HepG2 (cell line): Measurements from ENCODE around the gene NDST1. TPM values are rescaled to one million over a fixed set of nuclear protein-coding genes. Genes with fewer than 3 reads are reported as not detected.
A peak's percentile ranks its signal among the peaks of the same experiment; 100 is the strongest.

ENCODE experiments used
- AGO1 ChIP-seq: fragments of 200-400 bp; formaldehyde crosslinking; IDR thresholded peaks from 2 replicates; pipeline ENCODE4 v1.6.1; 2017; ENCODE audit warnings: mild to moderate bottlenecking, low read depth, low read length, moderate library complexity; ENCODE audit not compliant: poor library complexity, severe bottlenecking
- ARNT ChIP-seq: fragments of 450-650 bp; IDR thresholded peaks from 2 replicates; pipeline ENCODE4 v1.6.1; 2017
- HNRNPUL1 ChIP-seq: fragments of 200-400 bp; formaldehyde crosslinking; IDR thresholded peaks from 2 replicates; pipeline ENCODE4 v1.6.1; 2017; ENCODE audit warnings: low read depth, mild to moderate bottlenecking, low read length, moderate library complexity
- HOXA7 ChIP-seq: sonication (generic); formaldehyde crosslinking; IDR thresholded peaks from 2 replicates; pipeline ENCODE4 v1.8.1; 2022; ENCODE audit warnings: mild to moderate bottlenecking, missing genetic modification reagents, moderate library complexity
- NR2F1 ChIP-seq, 2 experiments: fragments of 450-650 bp in 1 of 2; formaldehyde crosslinking in 1 of 2; IDR thresholded peaks; 2 replicates each; pipeline versions ENCODE4 v1.5.0 to v1.6.1; 2016 to 2020; ENCODE audit warnings: mild to moderate bottlenecking in 1 of 2, missing compliant biosample characterization in 1 of 2, missing genetic modification reagents in 1 of 2, moderate library complexity in 1 of 2
- RFX5 ChIP-seq: IDR thresholded peaks from 2 replicates; pipeline ENCODE4 v1.6.1; 2011; ENCODE audit warnings: low read depth, low read length, improper control_type of control experiment
- SUZ12 ChIP-seq: fragments of 150-350 bp; IDR thresholded peaks from 2 replicates; pipeline ENCODE4 v1.6.1; 2014; ENCODE audit warnings: low read depth, low read length
- ZEB1 ChIP-seq: IDR thresholded peaks from 2 replicates; pipeline ENCODE4 v1.6.1; 2012; ENCODE audit warnings: mild to moderate bottlenecking, low read depth, inconsistent platforms; ENCODE audit not compliant: insufficient replicate concordance
- ZFYVE20 ChIP-seq: sonication (generic); formaldehyde crosslinking; IDR thresholded peaks from 2 replicates; pipeline ENCODE4 v1.8.0; 2023; ENCODE audit warnings: low read depth, mild to moderate bottlenecking, moderate library complexity, missing genetic modification reagents, borderline replicate concordance
- ZNF124 ChIP-seq: sonication (generic); formaldehyde crosslinking; IDR thresholded peaks from 2 replicates; pipeline ENCODE4 v1.4.0; 2020; ENCODE audit warnings: missing genetic modification reagents
- ZNF570 ChIP-seq: sonication (generic); formaldehyde crosslinking; IDR thresholded peaks from 2 replicates; pipeline ENCODE4 v1.4.0; 2020; ENCODE audit warnings: mild to moderate bottlenecking, missing genetic modification reagents, borderline replicate concordance
- ZNF746 ChIP-seq: sonication (generic); formaldehyde crosslinking; IDR thresholded peaks from 2 replicates; pipeline ENCODE4 v1.8.0; 2022; ENCODE audit warnings: mild to moderate bottlenecking, missing genetic modification reagents
- ZNF776 ChIP-seq: sonication (generic); formaldehyde crosslinking; IDR thresholded peaks from 2 replicates; pipeline ENCODE4 v1.4.0; 2020; ENCODE audit warnings: mild to moderate bottlenecking, missing genetic modification reagents
- ZNF790 ChIP-seq: sonication (generic); formaldehyde crosslinking; IDR thresholded peaks from 2 replicates; pipeline ENCODE4 v1.8.0; 2022; ENCODE audit warnings: missing genetic modification reagents, mild to moderate bottlenecking, borderline replicate concordance
- polyA plus RNA-seq, 8 experiments: library from polyadenylated mRNA; depleted of rRNA in 3 of 8; stranded (reverse) in 7 of 8; unstranded in 1 of 8; fragments of >200 nt; fragmentation: Illumina TruSeq in 4 of 8; extraction: Trizol in 4 of 8; gene quantifications; 2 replicates each; pipeline versions ENCODE4 v1.2.1 to v1.2.3, GENCODE V29; 2011 to 2016; ENCODE audit warnings: low read depth in 4 of 8, missing spikeins in 1 of 8, mixed read lengths in 1 of 8; ENCODE audit not compliant: insufficient read depth in 1 of 8
- total RNA-seq, 5 experiments: library from RNA; depleted of rRNA; stranded (reverse); fragments of >200 nt; fragmentation: Illumina TruSeq; extraction: Trizol; gene quantifications; 2 replicates each; pipeline ENCODE4 v1.2.3, GENCODE V29; 2016; ENCODE audit warnings: low read depth in 1 of 5
- TF ChIP-seq, protein P1 (sequence below): IDR thresholded peaks from 2 replicates; pipeline ENCODE4 v1.6.1; 2016
- TF ChIP-seq, protein P2 (sequence below): sonication (generic); IDR thresholded peaks from 2 replicates; pipeline ENCODE4 v1.6.1; 2016; ENCODE audit warnings: low read depth, borderline replicate concordance
- TF ChIP-seq, protein P3 (sequence below): sonication (generic); formaldehyde crosslinking; IDR thresholded peaks from 2 replicates; pipeline ENCODE4 v1.8.1; 2023; ENCODE audit warnings: missing genetic modification reagents, mild to moderate bottlenecking, borderline replicate concordance
- TF ChIP-seq, protein P4 (sequence below): sonication (generic); formaldehyde crosslinking; conservative IDR thresholded peaks from 2 replicates; pipeline ENCODE4 v1.8.1; 2023; ENCODE audit warnings: missing genetic modification reagents
- TF ChIP-seq, protein P5 (sequence below): sonication (generic); formaldehyde crosslinking; IDR thresholded peaks from 2 replicates; pipeline ENCODE4 v1.5.1; 2020; ENCODE audit warnings: missing genetic modification reagents, mild to moderate bottlenecking, borderline replicate concordance

NDST1 gene
- total and polyA plus RNA-seq, 2 of the 13 experiments (the other 11 are each of a cell fraction or from before 2014, with no cell fraction given): 23.8 to 26.2 TPM

DNA sequence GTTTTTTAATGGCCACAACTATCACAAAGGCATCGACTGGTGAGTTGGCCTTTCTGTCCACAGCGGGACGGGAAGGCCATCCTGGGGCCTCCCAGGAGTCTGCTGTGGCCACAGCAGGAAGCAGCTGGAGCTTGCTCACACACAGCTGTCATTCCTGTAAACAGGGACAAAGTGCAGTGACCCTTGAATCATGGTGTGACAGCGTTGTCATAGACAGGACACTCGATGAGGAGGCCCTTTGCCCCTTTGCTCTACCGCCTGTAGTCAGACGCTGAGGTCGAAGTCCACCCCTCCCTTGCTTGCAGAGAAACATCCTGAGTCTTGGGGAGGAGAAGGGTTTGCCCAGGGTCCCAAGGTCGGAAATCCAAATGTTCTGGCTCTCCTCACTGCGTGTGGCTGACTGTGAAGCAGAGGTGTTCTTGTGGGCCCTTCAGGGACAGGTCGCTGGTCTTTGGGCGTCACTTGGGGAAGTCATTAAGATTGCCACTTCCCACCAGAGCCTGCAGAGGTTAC, 35.1 kb downstream of the NDST1 start (continued):
- no peak for TF ChIP-seq ZNF776 (CRISPR knock-in tag)
- TF ChIP-seq, protein P1, sequence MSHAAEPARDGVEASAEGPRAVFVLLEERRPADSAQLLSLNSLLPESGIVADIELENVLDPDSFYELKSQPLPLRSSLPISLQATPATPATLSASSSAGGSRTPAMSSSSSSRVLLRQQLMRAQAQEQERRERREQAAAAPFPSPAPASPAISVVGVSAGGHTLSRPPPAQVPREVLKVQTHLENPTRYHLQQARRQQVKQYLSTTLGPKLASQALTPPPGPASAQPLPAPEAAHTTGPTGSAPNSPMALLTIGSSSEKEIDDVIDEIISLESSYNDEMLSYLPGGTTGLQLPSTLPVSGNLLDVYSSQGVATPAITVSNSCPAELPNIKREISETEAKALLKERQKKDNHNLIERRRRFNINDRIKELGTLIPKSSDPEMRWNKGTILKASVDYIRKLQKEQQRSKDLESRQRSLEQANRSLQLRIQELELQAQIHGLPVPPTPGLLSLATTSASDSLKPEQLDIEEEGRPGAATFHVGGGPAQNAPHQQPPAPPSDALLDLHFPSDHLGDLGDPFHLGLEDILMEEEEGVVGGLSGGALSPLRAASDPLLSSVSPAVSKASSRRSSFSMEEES (CRISPR knock-in tag): peak; percentile 97
- TF ChIP-seq ZNF746 (CRISPR knock-in tag): peak; percentile 94
- TF ChIP-seq ARNT: no peak
- no peak for TF ChIP-seq AGO1
- no peak for TF ChIP-seq SUZ12
- TF ChIP-seq, protein P2, sequence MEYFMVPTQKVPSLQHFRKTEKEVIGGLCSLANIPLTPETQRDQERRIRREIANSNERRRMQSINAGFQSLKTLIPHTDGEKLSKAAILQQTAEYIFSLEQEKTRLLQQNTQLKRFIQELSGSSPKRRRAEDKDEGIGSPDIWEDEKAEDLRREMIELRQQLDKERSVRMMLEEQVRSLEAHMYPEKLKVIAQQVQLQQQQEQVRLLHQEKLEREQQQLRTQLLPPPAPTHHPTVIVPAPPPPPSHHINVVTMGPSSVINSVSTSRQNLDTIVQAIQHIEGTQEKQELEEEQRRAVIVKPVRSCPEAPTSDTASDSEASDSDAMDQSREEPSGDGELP: peak; percentile 100
- no peak for TF ChIP-seq HOXA7 (CRISPR knock-in tag)
- TF ChIP-seq RFX5: 0 out of 2 replicates have a peak, but pooled peaks have one; percentile 22
- TF ChIP-seq, protein P3, sequence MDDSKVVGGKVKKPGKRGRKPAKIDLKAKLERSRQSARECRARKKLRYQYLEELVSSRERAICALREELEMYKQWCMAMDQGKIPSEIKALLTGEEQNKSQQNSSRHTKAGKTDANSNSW (CRISPR knock-in tag): no peak; the same call in 1 of the 2 replicates
- 0 out of 2 replicates have a peak, but pooled peaks have one; percentile 47 for TF ChIP-seq ZNF790 (CRISPR knock-in tag)
- TF ChIP-seq, protein P4, sequence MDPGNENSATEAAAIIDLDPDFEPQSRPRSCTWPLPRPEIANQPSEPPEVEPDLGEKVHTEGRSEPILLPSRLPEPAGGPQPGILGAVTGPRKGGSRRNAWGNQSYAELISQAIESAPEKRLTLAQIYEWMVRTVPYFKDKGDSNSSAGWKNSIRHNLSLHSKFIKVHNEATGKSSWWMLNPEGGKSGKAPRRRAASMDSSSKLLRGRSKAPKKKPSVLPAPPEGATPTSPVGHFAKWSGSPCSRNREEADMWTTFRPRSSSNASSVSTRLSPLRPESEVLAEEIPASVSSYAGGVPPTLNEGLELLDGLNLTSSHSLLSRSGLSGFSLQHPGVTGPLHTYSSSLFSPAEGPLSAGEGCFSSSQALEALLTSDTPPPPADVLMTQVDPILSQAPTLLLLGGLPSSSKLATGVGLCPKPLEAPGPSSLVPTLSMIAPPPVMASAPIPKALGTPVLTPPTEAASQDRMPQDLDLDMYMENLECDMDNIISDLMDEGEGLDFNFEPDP (CRISPR knock-in tag): no peak
- peak; percentile 95 for TF ChIP-seq ZNF124
- TF ChIP-seq ZEB1: peak; percentile 47
- TF ChIP-seq, protein P5, sequence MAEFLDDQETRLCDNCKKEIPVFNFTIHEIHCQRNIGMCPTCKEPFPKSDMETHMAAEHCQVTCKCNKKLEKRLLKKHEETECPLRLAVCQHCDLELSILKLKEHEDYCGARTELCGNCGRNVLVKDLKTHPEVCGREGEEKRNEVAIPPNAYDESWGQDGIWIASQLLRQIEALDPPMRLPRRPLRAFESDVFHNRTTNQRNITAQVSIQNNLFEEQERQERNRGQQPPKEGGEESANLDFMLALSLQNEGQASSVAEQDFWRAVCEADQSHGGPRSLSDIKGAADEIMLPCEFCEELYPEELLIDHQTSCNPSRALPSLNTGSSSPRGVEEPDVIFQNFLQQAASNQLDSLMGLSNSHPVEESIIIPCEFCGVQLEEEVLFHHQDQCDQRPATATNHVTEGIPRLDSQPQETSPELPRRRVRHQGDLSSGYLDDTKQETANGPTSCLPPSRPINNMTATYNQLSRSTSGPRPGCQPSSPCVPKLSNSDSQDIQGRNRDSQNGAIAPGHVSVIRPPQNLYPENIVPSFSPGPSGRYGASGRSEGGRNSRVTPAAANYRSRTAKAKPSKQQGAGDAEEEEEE (CRISPR knock-in tag): peak; percentile 84; the same call in 1 of the 2 replicates
- TF ChIP-seq NR2F1 (CRISPR knock-in tag; IDR thresholded peaks at IDR 0.05): peak; percentile 95 to 99
- TF ChIP-seq ZFYVE20 (CRISPR knock-in tag): no peak
- TF ChIP-seq HNRNPUL1: no peak
- no peak for TF ChIP-seq ZNF570 (CRISPR knock-in tag)
